ENCODE data around the gene SPTBN1. TPM values are rescaled to one million over a fixed set of nuclear protein-coding genes. Genes with fewer than 3 reads are reported as not detected.

The SPTBN1 gene
- total and polyA plus RNA-seq, 2 of the 13 experiments (the other 11 are each of a cell fraction or from before 2014, with no cell fraction given), result 123 to 299 TPM

DNA sequence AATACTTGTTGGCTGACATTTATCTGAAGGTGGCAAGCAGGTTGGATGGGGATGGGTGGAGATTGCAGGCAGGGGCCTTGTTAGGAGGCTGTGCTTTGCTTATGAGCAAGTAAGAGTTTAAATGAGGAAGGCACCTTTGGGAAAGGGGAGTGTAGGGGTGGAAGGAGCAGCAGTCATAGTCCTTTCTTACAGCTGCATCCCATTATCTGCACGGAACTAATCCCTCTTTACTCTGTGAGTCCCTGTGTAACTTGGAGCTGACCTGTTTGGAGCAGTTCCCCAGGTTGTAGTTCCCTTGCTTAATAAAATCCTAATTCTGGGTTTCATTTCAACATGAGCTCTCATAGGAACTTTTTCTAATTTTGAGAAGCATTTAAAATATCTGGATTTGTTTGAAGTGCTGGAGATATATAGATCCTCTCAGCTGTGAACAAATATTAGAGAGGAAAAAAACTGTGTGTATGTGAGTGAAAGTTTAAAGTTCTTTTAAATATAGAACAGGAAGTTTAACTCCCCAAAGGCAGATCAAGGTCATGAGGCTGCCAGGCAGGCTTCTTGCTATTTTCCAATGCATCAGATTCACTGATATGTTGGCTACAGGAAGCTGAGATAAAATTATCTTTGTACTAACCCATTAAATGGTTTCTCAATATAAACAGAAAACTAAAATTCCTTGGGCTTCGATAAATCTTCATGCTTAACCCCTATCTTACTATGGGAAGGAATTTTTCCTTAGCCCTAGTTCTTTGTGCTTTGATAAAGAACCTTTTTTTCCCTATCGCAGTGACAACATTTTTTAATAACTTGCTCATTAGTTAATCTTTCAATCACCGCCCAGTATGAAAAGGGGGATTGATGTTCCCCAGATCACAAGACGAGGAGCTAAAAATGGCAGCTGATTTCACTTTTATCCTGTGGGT lies 162.8 kb downstream of the SPTBN1 start (continued):
- TF ChIP-seq ZNF670 (CRISPR knock-in tag; IDR thresholded peaks at IDR 0.05; ENCODE audit: borderline replicate concordance), result no peak
- TF ChIP-seq ONECUT2 (CRISPR knock-in tag; IDR thresholded peaks at IDR 0.05), result peak; percentile 37; the same call in 1 of the 2 replicates
- no peak for TF ChIP-seq SPEN (CRISPR knock-in tag; IDR thresholded peaks at IDR 0.05; ENCODE audit: low read depth)
- no peak for TF ChIP-seq ZIK1 (CRISPR knock-in tag; IDR thresholded peaks at IDR 0.05; ENCODE audit: borderline replicate concordance, low read depth)
- TF ChIP-seq GABPA (IDR thresholded peaks at IDR 0.05; ENCODE audit: low read depth, low read length), result no peak
- TF ChIP-seq GABPA (CRISPR knock-in tag; IDR thresholded peaks at IDR 0.05; ENCODE audit: low read depth), result peak; percentile 69; the same call in 1 of the 2 replicates
- TF ChIP-seq, protein P1, sequence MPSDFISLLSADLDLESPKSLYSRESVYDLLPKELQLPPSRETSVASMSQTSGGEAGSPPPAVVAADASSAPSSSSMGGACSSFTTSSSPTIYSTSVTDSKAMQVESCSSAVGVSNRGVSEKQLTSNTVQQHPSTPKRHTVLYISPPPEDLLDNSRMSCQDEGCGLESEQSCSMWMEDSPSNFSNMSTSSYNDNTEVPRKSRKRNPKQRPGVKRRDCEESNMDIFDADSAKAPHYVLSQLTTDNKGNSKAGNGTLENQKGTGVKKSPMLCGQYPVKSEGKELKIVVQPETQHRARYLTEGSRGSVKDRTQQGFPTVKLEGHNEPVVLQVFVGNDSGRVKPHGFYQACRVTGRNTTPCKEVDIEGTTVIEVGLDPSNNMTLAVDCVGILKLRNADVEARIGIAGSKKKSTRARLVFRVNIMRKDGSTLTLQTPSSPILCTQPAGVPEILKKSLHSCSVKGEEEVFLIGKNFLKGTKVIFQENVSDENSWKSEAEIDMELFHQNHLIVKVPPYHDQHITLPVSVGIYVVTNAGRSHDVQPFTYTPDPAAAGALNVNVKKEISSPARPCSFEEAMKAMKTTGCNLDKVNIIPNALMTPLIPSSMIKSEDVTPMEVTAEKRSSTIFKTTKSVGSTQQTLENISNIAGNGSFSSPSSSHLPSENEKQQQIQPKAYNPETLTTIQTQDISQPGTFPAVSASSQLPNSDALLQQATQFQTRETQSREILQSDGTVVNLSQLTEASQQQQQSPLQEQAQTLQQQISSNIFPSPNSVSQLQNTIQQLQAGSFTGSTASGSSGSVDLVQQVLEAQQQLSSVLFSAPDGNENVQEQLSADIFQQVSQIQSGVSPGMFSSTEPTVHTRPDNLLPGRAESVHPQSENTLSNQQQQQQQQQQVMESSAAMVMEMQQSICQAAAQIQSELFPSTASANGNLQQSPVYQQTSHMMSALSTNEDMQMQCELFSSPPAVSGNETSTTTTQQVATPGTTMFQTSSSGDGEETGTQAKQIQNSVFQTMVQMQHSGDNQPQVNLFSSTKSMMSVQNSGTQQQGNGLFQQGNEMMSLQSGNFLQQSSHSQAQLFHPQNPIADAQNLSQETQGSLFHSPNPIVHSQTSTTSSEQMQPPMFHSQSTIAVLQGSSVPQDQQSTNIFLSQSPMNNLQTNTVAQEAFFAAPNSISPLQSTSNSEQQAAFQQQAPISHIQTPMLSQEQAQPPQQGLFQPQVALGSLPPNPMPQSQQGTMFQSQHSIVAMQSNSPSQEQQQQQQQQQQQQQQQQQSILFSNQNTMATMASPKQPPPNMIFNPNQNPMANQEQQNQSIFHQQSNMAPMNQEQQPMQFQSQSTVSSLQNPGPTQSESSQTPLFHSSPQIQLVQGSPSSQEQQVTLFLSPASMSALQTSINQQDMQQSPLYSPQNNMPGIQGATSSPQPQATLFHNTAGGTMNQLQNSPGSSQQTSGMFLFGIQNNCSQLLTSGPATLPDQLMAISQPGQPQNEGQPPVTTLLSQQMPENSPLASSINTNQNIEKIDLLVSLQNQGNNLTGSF (CRISPR knock-in tag; IDR thresholded peaks at IDR 0.05), result no peak
- peak; percentile 73 for TF ChIP-seq ZNF503 (CRISPR knock-in tag; IDR thresholded peaks at IDR 0.05)
- no peak for TF ChIP-seq PHF20 (CRISPR knock-in tag; IDR thresholded peaks at IDR 0.05)
- no peak for TF ChIP-seq ZNF615 (CRISPR knock-in tag; IDR thresholded peaks at IDR 0.05; ENCODE audit: borderline replicate concordance)
- TF ChIP-seq, protein P2, sequence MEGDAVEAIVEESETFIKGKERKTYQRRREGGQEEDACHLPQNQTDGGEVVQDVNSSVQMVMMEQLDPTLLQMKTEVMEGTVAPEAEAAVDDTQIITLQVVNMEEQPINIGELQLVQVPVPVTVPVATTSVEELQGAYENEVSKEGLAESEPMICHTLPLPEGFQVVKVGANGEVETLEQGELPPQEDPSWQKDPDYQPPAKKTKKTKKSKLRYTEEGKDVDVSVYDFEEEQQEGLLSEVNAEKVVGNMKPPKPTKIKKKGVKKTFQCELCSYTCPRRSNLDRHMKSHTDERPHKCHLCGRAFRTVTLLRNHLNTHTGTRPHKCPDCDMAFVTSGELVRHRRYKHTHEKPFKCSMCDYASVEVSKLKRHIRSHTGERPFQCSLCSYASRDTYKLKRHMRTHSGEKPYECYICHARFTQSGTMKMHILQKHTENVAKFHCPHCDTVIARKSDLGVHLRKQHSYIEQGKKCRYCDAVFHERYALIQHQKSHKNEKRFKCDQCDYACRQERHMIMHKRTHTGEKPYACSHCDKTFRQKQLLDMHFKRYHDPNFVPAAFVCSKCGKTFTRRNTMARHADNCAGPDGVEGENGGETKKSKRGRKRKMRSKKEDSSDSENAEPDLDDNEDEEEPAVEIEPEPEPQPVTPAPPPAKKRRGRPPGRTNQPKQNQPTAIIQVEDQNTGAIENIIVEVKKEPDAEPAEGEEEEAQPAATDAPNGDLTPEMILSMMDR (CRISPR knock-in tag; IDR thresholded peaks at IDR 0.05), result no peak
- TF ChIP-seq NFE2L1 (CRISPR knock-in tag; IDR thresholded peaks at IDR 0.05; ENCODE audit: borderline replicate concordance), result no peak
- TF ChIP-seq NFRKB (IDR thresholded peaks at IDR 0.05), result no peak
- TF ChIP-seq, protein P3, sequence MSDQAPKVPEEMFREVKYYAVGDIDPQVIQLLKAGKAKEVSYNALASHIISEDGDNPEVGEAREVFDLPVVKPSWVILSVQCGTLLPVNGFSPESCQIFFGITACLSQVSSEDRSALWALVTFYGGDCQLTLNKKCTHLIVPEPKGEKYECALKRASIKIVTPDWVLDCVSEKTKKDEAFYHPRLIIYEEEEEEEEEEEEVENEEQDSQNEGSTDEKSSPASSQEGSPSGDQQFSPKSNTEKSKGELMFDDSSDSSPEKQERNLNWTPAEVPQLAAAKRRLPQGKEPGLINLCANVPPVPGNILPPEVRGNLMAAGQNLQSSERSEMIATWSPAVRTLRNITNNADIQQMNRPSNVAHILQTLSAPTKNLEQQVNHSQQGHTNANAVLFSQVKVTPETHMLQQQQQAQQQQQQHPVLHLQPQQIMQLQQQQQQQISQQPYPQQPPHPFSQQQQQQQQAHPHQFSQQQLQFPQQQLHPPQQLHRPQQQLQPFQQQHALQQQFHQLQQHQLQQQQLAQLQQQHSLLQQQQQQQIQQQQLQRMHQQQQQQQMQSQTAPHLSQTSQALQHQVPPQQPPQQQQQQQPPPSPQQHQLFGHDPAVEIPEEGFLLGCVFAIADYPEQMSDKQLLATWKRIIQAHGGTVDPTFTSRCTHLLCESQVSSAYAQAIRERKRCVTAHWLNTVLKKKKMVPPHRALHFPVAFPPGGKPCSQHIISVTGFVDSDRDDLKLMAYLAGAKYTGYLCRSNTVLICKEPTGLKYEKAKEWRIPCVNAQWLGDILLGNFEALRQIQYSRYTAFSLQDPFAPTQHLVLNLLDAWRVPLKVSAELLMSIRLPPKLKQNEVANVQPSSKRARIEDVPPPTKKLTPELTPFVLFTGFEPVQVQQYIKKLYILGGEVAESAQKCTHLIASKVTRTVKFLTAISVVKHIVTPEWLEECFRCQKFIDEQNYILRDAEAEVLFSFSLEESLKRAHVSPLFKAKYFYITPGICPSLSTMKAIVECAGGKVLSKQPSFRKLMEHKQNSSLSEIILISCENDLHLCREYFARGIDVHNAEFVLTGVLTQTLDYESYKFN (CRISPR knock-in tag; conservative IDR thresholded peaks at IDR 0.05), result peak; percentile 93
- no peak for TF ChIP-seq ZMAT3 (CRISPR knock-in tag; conservative IDR thresholded peaks at IDR 0.05)
- TF ChIP-seq POLR2A (IDR thresholded peaks at IDR 0.05; ENCODE audit: insufficient read depth in 1 of 2, low read depth in 2 of 2, low read length in 2 of 2), result no peak
